BLaER1 (cell line): ENCODE results near the gene CAPZB.
A peak's percentile ranks its signal among the peaks of the same experiment; 100 is the strongest.

ENCODE experiments used
- H3K27ac ChIP-seq: shearing (Covaris generic); formaldehyde crosslinking; 2 replicates; pipeline ENCODE4 v1.8.1; 2022
- H3K27me3 ChIP-seq: shearing (Covaris generic); formaldehyde crosslinking; 2 replicates; pipeline ENCODE4 v1.8.1; 2022
- H3K36me3 ChIP-seq: shearing (Covaris generic); formaldehyde crosslinking; 2 replicates; pipeline ENCODE4 v1.8.1; 2022
- H3K4me1 ChIP-seq: shearing (Covaris generic); formaldehyde crosslinking; 2 replicates; pipeline ENCODE4 v1.8.1; 2022
- H3K4me2 ChIP-seq: shearing (Covaris generic); formaldehyde crosslinking; 2 replicates; pipeline ENCODE4 v1.8.1; 2022
- H3K4me3 ChIP-seq: shearing (Covaris generic); formaldehyde crosslinking; 2 replicates; pipeline ENCODE4 v1.8.1; 2022
- H3K9ac ChIP-seq: shearing (Covaris generic); formaldehyde crosslinking; 2 replicates; pipeline ENCODE4 v1.8.1; 2022
- H3K9me3 ChIP-seq: shearing (Covaris generic); formaldehyde crosslinking; 2 replicates; pipeline ENCODE4 v1.8.1; 2022
- H4K20me1 ChIP-seq: shearing (Covaris generic); formaldehyde crosslinking; 2 replicates; pipeline ENCODE4 v1.8.1; 2022
- Cebpa-rat ChIP-seq: shearing (Covaris generic); IDR thresholded peaks from 2 replicates; pipeline ENCODE4 v1.8.1; 2022

CAPZB gene

DNA sequence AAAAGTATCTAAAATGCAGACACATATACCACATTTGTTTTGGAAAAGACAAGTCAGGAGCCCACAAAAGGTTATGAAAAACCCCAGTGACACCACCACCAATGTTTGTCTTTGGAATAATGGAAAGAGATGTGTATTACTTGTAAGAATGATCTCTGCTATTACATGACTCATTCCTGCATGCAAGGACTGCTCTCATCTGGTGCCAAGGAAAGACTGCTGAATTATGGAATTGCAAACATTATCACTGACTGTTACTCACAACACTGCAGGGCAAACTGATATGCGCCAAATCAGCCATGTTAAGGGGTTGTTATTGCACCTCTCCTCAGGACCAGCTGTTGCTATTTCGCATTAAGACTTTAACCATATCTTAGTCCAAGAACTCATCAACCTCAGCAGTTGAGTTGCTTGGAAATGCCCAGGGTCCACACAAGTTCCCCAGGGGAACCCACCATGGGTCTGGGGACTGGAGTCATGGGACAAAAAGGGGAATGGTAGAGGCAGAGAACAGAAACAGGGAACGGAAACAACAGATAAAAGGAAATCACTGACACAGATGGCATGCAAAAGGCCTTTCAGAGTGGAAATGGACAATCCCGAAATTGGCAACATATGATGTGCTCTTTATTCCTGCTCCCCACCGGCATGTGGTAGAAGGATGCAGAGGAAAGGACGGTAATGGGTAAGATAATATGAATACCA, 34.4 kb downstream of the CAPZB start:
- peak overlapping the region; percentile 25; the same call in 1 of the 2 replicates for H3K4me2 ChIP-seq
- TF ChIP-seq Cebpa-rat, result no peak
- H4K20me1 ChIP-seq, result peaks cover 100% of the 10 kb centered on the region
- no peaks in the 10 kb centered on the region for H3K27me3 ChIP-seq
- H3K9ac ChIP-seq, result no peak overlapping the region
- H3K4me1 ChIP-seq, result peaks cover 90% of the 10 kb centered on the region
- no peaks in the 10 kb centered on the region for H3K9me3 ChIP-seq
- H3K27ac ChIP-seq, result no peak overlapping the region
- H3K36me3 ChIP-seq, result peaks cover 12% of the 10 kb centered on the region; the same call in 1 of the 2 replicates
- H3K4me3 ChIP-seq, result no peak overlapping the region

DNA sequence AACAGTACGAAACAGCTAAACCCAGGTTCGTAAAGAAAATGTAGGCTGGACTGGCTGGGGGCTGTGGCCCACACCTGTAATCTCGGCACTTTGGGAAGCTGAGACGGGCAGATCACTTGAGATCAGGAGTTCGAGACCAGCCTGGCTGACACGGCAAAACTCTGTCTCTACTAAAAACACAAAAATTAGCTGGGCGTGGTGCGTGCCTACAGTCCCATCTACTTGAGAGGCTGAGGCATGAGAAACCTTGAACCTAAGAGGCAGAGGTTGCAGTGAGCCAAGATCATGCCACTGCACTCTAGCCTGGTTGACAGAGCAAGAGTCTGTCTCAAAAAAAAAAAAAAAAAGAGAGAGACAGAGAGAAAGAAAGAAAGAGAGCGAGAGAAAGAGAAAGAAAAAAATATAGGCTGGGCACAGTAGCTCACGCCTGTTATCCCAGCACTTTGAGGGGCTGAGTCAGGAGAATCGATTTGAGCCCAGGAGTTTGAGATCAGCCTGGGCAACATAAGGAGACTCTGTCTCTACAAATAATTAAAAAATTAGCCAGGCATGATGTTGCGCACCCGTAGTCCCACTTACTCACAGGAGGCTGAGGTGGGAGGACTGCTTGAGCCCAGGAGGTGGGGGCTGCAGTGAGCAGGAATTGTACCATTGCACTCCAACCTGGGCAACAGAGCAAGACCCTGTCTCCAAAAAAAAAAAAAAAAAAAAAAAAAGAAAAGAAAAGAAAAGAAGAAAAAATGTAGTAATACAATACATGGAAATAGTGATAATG, 35.7 kb downstream of the CAPZB start:
- Histone ChIP-seq H3K27me3 (no peaks in the 10 kb centered on the region), H3K4me2 (peak overlapping the region; percentile 62), H3K27ac (peak overlapping the region; percentile 23; the same call in 1 of the 2 replicates), H3K9me3 (no peaks in the 10 kb centered on the region), H3K4me3 (no peak overlapping the region), H3K4me1 (peaks cover 88% of the 10 kb centered on the region), H3K9ac (no peak overlapping the region), H4K20me1 (peaks cover 100% of the 10 kb centered on the region), H3K36me3 (peaks cover 12% of the 10 kb centered on the region; the same call in 1 of the 2 replicates)
- TF ChIP-seq Cebpa-rat, result no peak

DNA sequence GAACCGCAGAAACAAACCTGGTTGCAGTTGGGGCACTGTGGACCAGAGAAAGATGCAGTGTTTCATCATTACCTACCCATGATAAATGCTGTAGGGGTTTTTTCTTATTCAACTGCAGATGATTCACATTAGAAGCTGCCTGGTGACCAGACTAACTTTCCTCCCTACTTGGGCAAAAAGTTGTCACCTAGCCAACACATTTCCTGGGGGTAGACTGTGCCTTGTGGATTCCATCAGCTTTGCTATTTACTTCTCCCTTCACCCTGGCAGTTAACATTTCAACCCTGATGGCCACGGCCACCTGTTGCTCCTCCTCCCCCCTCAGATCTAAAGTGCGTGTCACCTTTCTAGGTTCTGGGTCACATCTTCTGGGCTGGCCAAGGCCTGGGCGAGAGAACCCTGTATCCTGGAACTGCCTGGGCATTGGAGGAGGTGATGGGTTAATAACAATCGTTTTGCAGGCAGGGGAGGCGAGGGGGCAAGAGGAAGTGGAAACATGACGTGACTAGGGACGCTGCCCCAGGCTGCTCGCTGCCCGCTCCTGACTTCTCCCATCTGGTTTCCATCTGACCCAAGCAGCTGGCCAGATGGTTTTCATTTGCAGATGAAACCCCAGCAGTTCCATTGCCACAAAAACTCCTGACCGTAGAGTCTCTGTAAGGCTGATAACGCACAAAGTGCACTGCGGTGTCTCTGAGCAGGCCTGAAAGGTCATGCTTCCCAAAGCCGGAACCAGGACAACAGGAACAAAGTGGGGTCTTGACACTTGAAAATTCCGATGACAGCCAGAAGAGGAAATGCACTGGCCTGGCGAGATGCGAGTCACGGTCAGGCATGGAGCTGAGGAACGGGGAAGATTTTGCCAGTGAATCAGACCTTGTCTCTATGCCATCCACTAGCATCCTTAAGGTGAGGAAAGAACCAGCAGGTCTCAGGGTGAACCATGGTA, 36.6 kb downstream of the CAPZB start:
- Histone ChIP-seq H3K36me3 (peaks cover 12% of the 10 kb centered on the region; the same call in 1 of the 2 replicates), H3K9ac (peak overlapping the region; percentile 42; the same call in 1 of the 2 replicates), H3K4me2 (peak overlapping the region; percentile 62), H3K9me3 (no peaks in the 10 kb centered on the region), H3K27me3 (no peaks in the 10 kb centered on the region), H4K20me1 (peaks cover 100% of the 10 kb centered on the region), H3K4me3 (no peak overlapping the region), H3K27ac (peak overlapping the region; percentile 23; the same call in 1 of the 2 replicates), H3K4me1 (peaks cover 88% of the 10 kb centered on the region)
- no peak for TF ChIP-seq Cebpa-rat

DNA sequence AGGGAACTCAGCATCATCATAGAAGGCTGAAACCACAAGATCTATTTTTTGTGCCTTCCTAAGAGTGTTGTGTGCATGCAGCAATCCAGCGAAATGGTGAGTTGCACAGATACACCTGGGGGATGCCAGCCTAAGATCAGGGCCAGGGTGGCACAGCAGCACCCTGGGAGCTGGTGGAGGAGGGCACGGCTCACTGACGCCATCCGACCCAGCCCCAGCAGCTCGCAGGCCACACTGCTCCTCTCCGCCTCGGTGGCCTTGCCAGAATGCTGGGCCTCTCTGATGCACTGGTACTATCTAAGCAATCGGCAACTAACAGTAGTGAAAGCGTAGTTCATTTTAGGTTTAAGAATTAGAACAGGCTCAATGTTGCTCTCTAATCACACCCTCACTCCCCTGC, 37.8 kb downstream of the CAPZB start:
- TF ChIP-seq Cebpa-rat, result no peak
- peaks cover 100% of the 10 kb centered on the region for H4K20me1 ChIP-seq
- peak overlapping the region; percentile 7; the same call in 1 of the 2 replicates for H3K9ac ChIP-seq
- H3K4me3 ChIP-seq, result no peak overlapping the region
- H3K4me2 ChIP-seq, result peak overlapping the region; percentile 62
- H3K9me3 ChIP-seq, result no peaks in the 10 kb centered on the region
- peaks cover 12% of the 10 kb centered on the region; the same call in 1 of the 2 replicates for H3K36me3 ChIP-seq
- peaks cover 88% of the 10 kb centered on the region for H3K4me1 ChIP-seq
- H3K27ac ChIP-seq, result no peak overlapping the region
- H3K27me3 ChIP-seq, result no peaks in the 10 kb centered on the region

DNA sequence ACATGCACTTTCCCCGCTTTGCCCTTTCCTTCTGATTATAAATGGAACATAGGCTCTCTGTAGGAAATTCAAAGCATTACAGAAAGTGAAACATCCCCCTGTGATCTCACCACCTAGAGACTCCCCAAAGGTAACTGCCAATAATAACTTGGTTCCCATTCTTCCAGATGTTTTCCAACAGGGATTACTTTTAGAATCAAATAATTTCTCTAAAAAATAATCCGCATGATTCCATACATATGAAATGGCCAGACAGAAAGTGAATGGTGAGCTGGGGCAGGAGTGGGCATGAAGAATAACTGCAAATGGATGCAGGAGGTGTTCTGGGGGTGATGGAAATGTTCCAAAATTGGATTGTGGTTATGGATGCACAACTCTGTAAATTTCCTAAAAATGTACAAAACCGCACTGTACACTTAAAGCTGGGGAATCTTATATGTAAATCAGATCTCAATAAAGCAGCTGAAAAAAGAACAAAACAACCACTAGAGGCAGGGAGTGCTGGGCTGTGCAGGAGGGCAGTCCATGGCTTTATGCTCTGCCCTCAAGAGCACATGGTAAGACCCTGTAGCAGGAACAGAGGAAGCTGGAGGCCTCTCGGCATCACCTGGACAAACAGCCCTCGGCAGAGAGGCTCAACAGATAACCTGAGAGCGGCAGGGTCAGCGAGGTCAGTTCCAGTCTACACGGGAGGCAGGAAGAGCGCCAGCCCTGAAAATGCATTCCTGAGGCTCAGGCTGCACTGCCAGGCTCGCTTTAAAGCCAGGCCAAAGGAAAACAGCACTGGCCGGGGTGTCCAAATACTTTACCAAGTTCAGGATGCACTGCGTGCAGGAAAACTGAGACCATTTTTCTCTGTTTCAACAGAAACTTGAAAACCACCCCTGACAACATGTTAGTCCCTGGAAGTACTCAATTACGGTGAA, 39.7 kb downstream of the CAPZB start:
- Histone ChIP-seq H3K4me3 (no peak overlapping the region), H3K27me3 (no peaks in the 10 kb centered on the region), H3K36me3 (peaks cover 8% of the 10 kb centered on the region; the same call in 1 of the 2 replicates), H3K27ac (peak overlapping the region; percentile 55; the same call in 1 of the 2 replicates), H4K20me1 (peaks cover 100% of the 10 kb centered on the region), H3K4me2 (peak overlapping the region; percentile 56), H3K9me3 (no peaks in the 10 kb centered on the region), H3K9ac (no peak overlapping the region; the same call in 1 of the 2 replicates), H3K4me1 (peaks cover 90% of the 10 kb centered on the region)
- TF ChIP-seq Cebpa-rat, result no peak

DNA sequence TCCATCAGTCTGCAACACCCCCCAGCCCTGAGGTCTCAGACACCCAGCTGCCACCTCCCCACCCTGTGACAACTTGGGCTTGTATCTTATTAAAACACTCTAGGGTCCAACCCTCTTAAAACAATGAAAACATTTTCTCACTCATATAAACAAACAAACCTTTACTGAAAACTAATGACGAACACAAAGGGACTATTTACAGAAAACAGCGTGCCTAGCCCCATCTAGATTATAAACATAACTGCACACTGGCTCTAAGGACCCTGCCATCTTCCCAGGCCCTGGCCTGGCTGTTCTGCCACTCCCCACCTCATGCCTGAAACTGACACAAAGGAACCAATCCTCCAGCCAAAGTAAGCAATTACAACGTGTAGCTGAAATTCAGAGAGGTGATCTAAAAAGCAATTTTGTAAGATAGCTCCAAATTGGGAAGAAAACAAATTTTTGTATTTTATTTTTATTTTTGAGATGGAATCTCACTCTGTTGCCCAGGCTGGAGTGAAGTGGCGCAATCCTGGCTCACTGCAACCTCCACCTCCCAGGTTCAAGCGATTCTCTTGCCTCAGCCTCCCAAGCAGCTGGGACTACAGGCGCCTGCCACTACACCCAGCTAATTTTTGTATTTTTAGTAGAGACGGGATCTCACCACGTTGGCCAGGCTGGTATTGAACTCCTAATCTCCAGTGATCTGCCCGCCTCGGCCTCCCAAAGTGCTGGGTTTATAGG, 40.9 kb downstream of the CAPZB start:
- H3K4me2 ChIP-seq, result peak overlapping the region; percentile 63
- H3K4me3 ChIP-seq, result no peak overlapping the region
- TF ChIP-seq Cebpa-rat, result no peak
- H3K36me3 ChIP-seq, result peaks cover 7% of the 10 kb centered on the region; the same call in 1 of the 2 replicates
- H4K20me1 ChIP-seq, result peaks cover 100% of the 10 kb centered on the region
- H3K27ac ChIP-seq, result no peak overlapping the region
- no peaks in the 10 kb centered on the region for H3K27me3 ChIP-seq
- H3K9me3 ChIP-seq, result no peaks in the 10 kb centered on the region
- H3K9ac ChIP-seq, result no peak overlapping the region
- peaks cover 97% of the 10 kb centered on the region for H3K4me1 ChIP-seq

DNA sequence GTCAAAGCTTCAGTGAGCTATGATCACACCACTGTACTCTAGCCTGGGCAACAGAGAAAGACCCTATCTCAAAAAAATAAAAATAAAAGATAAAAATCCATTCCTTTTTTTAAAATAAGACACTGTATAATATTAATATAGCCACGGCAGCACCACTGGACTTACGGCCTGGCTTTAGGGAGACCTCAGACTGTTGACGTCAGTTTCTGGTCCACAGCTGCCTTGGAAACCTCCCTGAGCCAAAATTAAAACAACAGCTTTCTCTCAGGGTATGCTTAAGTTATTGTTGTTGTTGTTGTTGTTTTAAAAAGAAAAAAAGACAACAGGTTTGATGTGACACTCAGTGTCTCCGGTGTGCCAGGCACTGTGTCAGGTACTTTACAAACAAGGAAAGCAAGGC, 42.0 kb downstream of the CAPZB start:
- peaks cover 100% of the 10 kb centered on the region for H4K20me1 ChIP-seq
- H3K36me3 ChIP-seq, result peaks cover 7% of the 10 kb centered on the region
- H3K27me3 ChIP-seq, result no peaks in the 10 kb centered on the region
- H3K27ac ChIP-seq, result peak overlapping the region; percentile 45; the same call in 1 of the 2 replicates
- H3K4me1 ChIP-seq, result peaks cover 97% of the 10 kb centered on the region
- H3K9me3 ChIP-seq, result no peaks in the 10 kb centered on the region
- peak overlapping the region; percentile 63 for H3K4me2 ChIP-seq
- no peak for TF ChIP-seq Cebpa-rat
- H3K4me3 ChIP-seq, result no peak overlapping the region
- no peak overlapping the region for H3K9ac ChIP-seq
